PC-3 (cell line): Measurements from ENCODE around the gene CCDC86.

ENCODE experiments used
- CTCF ChIP-seq: fragments of 300-600 bp; sonication (generic); conservative IDR thresholded peaks from 2 replicates; pipeline ENCODE4 v1.5.1; 2017; ENCODE audit warnings: antibody characterized with exemption, low read depth, mild to moderate bottlenecking, low read length
- EZH2 ChIP-seq: fragments of 300-600 bp; sonication (generic); IDR thresholded peaks from one replicate; pipeline ENCODE4 v1.6.1; 2017; ENCODE audit warnings: antibody characterized with exemption, mild to moderate bottlenecking, low read length; ENCODE audit not compliant: unreplicated experiment

- no peak for TF ChIP-seq CTCF
- TF ChIP-seq EZH2, result no peak
Observed at GRCh38 chr11:60870276-60870675, 28.4 kb downstream of the CCDC86 start.
